Measurements from ENCODE around the gene MYO1F. TPM values are rescaled to one million over a fixed set of nuclear protein-coding genes. Genes with fewer than 3 reads are reported as not detected.

MYO1F gene
- total and polyA plus RNA-seq, 12 donors, result 1.7 to 62.5 (median 19.4) TPM

- no peaks in the 10 kb centered on the region for H3K36me3 ChIP-seq (replicated peaks in 1 of 2)
- H3K9me3 ChIP-seq (replicated peaks in 1 of 3), result no peaks in the 10 kb centered on the region
- no peak for DNase-seq
- intact Hi-C loops (cut with DNase I), result no loop called here
- TF ChIP-seq POLR2A (IDR thresholded peaks at IDR 0.05), result no peak
- no peak for TF ChIP-seq CTCF (IDR thresholded peaks at IDR 0.05)
- no peaks in the 10 kb centered on the region for H3K4me1 ChIP-seq (replicated peaks in 1 of 2)
- no peak overlapping the region for H3K27ac ChIP-seq
- 80 to 87% (median 83%) methylated on average over 3 of the region's 3 CpGs for WGBS, 4 donors
- no peaks in the 10 kb centered on the region for H3K27me3 ChIP-seq
- no peak overlapping the region for H3K4me3 ChIP-seq
Measured at GRCh38 chr19:8537099-8537498, 40.1 kb downstream of the MYO1F start.

GRCh38 chr19:8536282-8536681, 41.0 kb downstream of the MYO1F start:
- DNase-seq, result no peak
- intact Hi-C loops (cut with DNase I), result no loop called here
- Histone ChIP-seq H3K9me3 (replicated peaks in 1 of 3) (no peaks in the 10 kb centered on the region), H3K4me3 (no peak overlapping the region), H3K27me3 (no peaks in the 10 kb centered on the region), H3K4me1 (replicated peaks in 1 of 2) (no peaks in the 10 kb centered on the region), H3K27ac (no peak overlapping the region), H3K36me3 (replicated peaks in 1 of 2) (no peaks in the 10 kb centered on the region)
- no peak for TF ChIP-seq POLR2A (IDR thresholded peaks at IDR 0.05)
- TF ChIP-seq CTCF (IDR thresholded peaks at IDR 0.05), result no peak
- WGBS, 4 donors, result 69 to 86% (median 72%) methylated on average over 13 to 22 of the region's 22 CpGs

- DNase-seq, result no peak
- Histone ChIP-seq H3K27ac (no peak overlapping the region), H3K4me1 (replicated peaks in 1 of 2) (no peaks in the 10 kb centered on the region), H3K9me3 (replicated peaks in 1 of 3) (no peaks in the 10 kb centered on the region), H3K27me3 (no peaks in the 10 kb centered on the region), H3K4me3 (no peak overlapping the region), H3K36me3 (replicated peaks in 1 of 2) (peaks cover 0 to 4% of the 10 kb centered on the region in 2 donors)
- WGBS, 4 donors, result 73 to 84% (median 80%) methylated on average over 2 of the region's 2 CpGs
- intact Hi-C loops (cut with DNase I), result no loop called here
- TF ChIP-seq POLR2A (IDR thresholded peaks at IDR 0.05), result no peak
- TF ChIP-seq CTCF (IDR thresholded peaks at IDR 0.05), result no peak
Measured at GRCh38 chr19:8532225-8532624, 45.0 kb downstream of the MYO1F start.

GRCh38 chr19:8531470-8531869, 45.8 kb downstream of the MYO1F start:
- 80 to 88% (median 86%) methylated on average over 7 of the region's 7 CpGs for WGBS, 4 donors
- Histone ChIP-seq H3K4me1 (replicated peaks in 1 of 2) (peaks cover 0 to 6% of the 10 kb centered on the region in 2 donors), H3K27ac (no peak overlapping the region), H3K27me3 (no peaks in the 10 kb centered on the region), H3K4me3 (no peak overlapping the region), H3K9me3 (replicated peaks in 1 of 3) (no peaks in the 10 kb centered on the region), H3K36me3 (replicated peaks in 1 of 2) (peaks cover 0 to 5% of the 10 kb centered on the region in 2 donors)
- intact Hi-C loops (cut with DNase I), result no loop called here
- TF ChIP-seq CTCF (IDR thresholded peaks at IDR 0.05) (no peak), POLR2A (IDR thresholded peaks at IDR 0.05) (no peak)
- DNase-seq, result no peak
